Measurements from ENCODE around the gene SNAP47. TPM values are rescaled to one million over a fixed set of nuclear protein-coding genes. Genes with fewer than 3 reads are reported as not detected.
"Not testable (repeated sequence)": the region's sequence is repeated elsewhere in the genome, so short reads cannot be mapped to it uniquely, and the experiment has no call there.

Gene SNAP47, protein sequence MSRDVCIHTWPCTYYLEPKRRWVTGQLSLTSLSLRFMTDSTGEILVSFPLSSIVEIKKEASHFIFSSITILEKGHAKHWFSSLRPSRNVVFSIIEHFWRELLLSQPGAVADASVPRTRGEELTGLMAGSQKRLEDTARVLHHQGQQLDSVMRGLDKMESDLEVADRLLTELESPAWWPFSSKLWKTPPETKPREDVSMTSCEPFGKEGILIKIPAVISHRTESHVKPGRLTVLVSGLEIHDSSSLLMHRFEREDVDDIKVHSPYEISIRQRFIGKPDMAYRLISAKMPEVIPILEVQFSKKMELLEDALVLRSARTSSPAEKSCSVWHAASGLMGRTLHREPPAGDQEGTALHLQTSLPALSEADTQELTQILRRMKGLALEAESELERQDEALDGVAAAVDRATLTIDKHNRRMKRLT
- 10 to 100 TPM; 23.9 to 32.1 (median 30.4) TPM for polyA plus RNA-seq (ENCODE audit: insufficient read length in 10 of 10)
- long read RNA-seq, donor 1, transcript SNAP47-202 (5 exons, 2,362 nt), result major isoform, 11 of 26 reads
- long read RNA-seq, donor 1, partial matches to known transcripts, result 8 of 26 reads
- long read RNA-seq, donor 1, other reads (novel, unspliced or antisense), result 6 of 26 reads
- long read RNA-seq, donor 2, partial matches to known transcripts, result 0 of 4 reads
- long read RNA-seq, donor 2, other reads (novel, unspliced or antisense), result 0 of 4 reads
- long read RNA-seq, donor 3, result 0 reads
- long read RNA-seq, donor 4, partial matches to known transcripts, result 0 of 2 reads
- long read RNA-seq, donor 4, other reads (novel, unspliced or antisense), result 0 of 2 reads
- long read RNA-seq, donor 5, transcript SNAP47-202 (5 exons, 2,362 nt), result major isoform, 7 of 14 reads
- long read RNA-seq, donor 5, partial matches to known transcripts, result 0 of 14 reads
- long read RNA-seq, donor 5, other reads (novel, unspliced or antisense), result 5 of 14 reads
- long read RNA-seq, donor 6, partial matches to known transcripts, result 0 of 16 reads
- long read RNA-seq, donor 6, other reads (novel, unspliced or antisense), result 8 of 16 reads
- long read RNA-seq, donor 7, partial matches to known transcripts, result 8 of 12 reads
- long read RNA-seq, donor 7, other reads (novel, unspliced or antisense), result 0 of 12 reads
- long read RNA-seq, donor 8, partial matches to known transcripts, result 9 of 9 reads
- long read RNA-seq, donor 8, other reads (novel, unspliced or antisense), result 0 of 9 reads
- long read RNA-seq, donor 9, result 0 reads

DNA sequence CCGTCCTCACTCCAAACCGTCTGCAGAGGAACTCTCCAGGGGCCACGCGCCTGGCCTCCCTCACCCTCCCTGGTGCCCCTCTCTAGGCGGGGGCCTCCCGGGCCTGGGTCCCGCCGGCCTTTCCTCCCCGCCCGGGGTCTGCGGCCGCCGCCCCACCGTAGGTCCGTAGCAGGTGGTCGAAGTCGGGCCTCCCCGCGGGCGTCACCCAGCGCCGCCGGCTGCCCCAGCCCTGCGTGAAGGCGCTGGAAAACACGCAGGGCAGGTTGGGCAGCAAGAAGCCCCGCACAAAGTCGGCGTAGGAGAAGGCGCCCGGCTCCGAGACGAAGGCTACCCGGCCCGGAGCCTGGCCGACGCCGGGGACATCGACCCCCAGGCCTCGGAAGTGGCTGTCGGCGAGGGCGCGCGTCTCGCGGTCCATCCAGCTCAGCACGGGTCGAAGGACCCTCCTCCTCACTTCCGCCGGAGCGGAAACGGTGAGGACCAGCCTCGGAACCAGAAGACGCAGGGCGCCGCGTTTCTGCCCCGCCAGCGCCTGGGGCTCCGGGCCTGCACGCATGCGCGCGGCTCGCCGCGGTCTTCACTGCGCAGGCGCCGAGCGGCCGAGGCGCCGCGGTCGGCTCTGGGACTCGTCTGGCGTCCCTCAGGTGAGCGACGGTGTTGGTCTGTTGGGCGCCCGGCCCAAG is at the start of gene SNAP47, which contains the start of gene JMJD4:
SNAP47 (plus strand) TSS at position 580 of the 683 bp plus-strand sequence. CDS start 12,302 bp downstream, outside the sequence.
JMJD4 (minus strand) TSS at position 447 of the 683 bp plus-strand sequence; CDS start at position 418, 29 bp downstream.
- DNase-seq, result peak; percentile 92 to 97 (median 94)

DNA sequence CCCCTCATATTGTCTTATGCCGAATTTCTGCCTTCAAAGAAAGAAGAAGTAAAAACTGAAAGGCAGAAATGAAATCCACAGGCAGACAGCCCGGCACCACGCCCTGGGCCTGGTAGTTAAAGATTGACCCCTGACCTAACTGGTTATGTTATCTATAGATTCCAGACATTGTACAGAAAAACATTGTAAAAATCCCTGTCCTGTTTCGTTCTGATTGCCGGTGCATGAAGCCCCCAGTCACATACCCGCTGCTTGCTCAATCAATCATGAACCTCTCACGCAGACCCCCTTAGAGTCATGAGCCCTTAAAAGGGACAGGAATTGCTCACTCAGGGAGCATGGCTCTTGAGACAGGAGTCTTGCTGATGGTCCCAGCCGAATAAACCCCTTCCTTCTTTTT is 49.4 kb upstream of the SNAP47 start:
- DNase-seq, result no peak

DNA sequence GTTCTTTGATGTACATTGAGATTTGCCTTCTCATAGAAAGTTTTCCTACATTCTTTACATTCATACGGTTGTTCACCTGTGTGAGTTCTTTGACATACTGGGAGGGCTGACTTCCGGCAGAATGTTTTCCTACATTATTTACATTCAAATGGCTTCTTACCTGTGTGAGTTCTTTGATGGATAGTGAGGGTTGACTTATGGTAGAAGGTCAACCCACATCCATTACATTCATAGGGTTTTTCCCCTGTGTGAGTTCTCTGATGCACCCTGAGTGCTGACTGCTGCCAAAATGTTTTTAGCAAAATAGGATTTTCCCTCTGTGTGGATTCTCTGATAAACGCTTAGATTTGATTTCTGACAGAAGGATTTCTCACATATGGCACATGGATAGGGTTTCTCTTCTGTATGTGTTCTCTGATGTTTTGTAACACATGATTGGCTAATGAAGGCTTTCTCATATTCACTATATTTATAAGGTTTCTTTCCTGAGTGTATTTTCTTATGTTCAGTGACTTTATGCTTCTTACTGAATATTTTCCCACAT is 37.8 kb upstream of the SNAP47 start:
- DNase-seq, result no peak

DNA sequence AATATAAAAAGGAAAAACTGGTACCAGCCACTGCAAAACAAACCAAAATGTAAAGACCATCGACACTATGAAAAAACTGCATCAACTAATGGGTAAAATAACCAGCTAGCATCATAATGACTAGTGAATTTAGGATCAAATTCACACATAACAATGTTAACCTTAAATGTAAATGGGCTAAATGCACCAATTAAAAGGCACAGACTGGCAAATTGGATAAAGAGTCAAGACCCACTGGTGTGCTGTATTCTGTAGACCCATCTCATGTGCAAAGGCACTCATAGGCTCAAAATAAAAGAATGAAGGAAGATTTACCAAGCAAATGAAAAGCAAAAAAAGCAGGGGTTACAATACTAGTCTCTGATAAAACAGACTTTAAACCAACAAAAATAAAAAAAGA is 33.6 kb upstream of the SNAP47 start:
- DNase-seq, result not testable (repeated sequence)

DNA sequence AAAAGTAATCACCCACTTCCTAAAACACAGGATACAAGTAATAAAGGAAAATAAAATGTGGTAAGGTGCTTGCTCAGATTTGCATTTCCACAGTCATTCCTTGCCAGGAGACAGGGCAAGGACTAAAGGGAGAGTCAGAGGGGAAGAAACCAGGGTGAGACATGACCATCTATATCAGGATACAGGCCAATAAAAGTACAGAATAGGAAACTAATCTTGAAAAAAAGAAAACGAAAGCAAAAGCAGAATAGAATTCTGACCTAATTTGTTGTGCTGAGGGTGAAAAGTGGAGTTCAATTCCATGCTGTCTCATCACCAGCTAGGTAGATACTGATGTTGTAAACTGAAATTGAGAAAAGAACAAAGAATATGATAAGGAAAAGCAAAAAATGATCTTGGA is 27.4 kb upstream of the SNAP47 start:
- DNase-seq, result no peak

DNA sequence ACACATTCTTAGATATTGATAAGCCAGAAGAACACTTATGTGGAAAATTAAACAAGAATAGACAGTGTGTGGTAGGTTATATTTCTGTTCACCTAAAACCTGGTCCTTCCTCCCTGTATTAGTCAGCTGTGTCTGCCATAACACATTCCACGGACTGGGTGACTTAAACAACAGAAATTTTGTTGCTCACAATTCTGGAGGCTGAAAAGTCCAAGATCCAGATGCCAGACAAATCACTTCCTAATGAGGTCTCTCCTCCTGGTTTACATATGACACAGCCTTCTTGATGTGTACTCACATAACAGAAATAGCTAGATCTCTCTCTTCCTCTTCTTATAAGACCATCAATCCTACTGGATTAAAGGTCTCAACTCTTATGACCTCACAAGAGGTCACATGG is 25.8 kb upstream of the SNAP47 start:
- DNase-seq, result no peak

DNA sequence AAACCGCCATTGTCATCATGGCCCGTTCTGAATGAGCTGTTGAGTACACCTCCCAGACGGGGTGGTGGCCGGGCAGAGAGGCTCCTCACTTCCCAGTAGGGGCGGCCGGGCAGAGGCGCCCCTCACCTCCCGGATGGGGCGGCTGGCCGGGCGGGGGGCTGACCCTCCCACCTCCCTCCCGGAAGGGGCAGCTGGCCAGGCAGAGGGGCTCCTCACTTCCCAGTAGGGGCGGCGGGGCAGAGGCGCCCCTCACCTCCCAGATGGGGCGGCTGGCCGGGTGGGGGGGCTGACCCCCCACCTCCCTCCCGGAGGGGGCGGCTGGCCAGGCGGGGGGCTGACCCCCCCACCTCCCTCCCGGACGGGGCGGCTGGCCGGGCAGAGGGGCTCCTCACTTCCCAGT is 24.8 kb upstream of the SNAP47 start:
- not testable (repeated sequence) for DNase-seq

DNA sequence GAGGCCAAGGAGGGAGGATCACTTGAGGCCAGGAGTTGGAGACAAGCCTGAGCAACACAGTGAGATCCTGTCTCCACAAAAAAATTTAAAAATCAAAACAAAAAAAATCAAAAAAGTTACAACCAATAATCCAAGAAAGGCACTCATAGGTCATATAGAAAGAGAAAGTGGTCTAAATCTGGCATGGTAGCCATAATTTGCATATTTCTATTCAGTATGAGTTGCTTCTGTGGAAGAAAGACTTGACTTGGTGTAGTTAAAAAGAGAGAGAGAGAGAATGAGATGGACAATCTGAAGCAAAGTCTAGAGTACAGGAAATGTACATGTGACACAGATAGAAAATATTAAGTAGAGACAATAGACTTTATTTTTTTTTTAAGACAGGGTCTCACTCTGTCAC is 22.6 kb upstream of the SNAP47 start:
- no peak for DNase-seq

DNA sequence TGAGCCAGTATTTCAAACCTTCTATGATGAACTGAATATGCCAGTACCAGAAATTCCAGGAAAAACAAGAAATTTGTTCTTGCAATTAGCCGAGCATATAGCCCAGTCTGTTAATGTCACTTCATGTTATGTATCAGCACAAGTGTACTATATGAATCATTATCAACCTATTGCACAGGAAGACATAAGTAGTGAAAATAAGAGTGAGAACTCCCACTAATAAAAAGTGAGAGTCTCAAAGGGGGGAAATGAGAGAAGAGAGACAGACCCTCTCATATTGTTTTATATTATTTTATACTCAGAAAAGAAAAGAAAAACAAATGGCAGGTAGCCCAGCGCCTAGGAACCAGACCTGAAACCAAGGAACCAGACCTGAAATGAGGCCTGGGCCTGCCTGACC is 16.3 kb upstream of the SNAP47 start:
- DNase-seq, result no peak

DNA sequence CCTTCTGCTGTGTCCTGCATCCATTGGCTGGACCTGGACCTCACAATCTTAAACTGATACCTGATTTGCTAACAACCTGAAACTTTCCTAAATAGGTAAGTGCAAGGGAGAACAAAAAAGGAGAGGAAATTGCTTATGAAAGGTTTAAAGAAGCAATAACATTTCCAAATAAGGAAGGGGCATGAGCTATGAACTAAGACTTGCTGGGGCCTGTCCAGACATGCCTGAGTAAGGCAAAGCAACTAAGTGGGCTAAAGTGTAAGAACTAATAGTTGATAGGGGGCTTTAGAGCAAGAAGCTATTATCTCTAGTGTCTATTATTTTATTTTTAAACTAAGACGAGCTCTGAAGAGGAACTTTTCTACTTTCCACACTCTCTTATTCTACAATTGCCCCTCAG is 11.8 kb upstream of the SNAP47 start:
- DNase-seq, result no peak

DNA sequence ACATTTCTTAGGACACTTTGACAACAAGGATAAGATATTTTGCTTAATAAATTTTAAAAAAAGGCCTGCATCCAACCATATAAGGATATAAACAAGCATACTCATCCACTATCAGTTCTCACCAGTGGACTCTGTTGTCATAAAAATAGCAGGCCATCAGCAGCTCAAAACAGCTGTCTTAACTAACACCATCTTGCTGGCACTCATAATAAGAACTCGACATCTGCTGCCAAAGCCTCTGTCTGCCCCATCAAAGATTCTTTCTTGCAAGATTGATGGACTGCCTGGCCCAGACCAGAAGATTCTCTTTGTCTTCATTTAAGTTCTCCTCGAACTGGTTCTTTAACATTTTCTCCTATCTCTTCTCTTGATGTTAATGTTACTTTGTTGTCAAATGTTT is 10.2 kb upstream of the SNAP47 start:
- peak in 1 of 3 donors; percentile 33 for DNase-seq

DNA sequence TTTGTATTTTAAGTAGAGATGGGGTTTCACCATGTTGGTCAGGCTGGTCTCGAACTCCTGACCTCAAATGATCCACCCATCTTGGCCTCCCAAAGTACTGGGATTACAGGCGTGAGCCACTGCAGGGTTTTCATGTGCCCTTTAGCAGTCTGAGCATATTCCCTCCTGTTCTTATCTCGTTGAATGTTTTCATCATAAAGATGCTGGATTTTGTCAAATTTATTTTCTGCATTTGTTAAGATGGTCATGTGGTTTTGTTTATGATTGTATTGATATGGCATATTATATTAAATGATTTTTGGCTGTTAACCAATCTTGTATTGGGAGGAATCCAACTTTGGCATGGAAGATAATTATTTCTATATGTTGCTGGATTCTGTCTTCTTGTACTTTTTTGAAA is 8.9 kb upstream of the SNAP47 start:
- no peak for DNase-seq

DNA sequence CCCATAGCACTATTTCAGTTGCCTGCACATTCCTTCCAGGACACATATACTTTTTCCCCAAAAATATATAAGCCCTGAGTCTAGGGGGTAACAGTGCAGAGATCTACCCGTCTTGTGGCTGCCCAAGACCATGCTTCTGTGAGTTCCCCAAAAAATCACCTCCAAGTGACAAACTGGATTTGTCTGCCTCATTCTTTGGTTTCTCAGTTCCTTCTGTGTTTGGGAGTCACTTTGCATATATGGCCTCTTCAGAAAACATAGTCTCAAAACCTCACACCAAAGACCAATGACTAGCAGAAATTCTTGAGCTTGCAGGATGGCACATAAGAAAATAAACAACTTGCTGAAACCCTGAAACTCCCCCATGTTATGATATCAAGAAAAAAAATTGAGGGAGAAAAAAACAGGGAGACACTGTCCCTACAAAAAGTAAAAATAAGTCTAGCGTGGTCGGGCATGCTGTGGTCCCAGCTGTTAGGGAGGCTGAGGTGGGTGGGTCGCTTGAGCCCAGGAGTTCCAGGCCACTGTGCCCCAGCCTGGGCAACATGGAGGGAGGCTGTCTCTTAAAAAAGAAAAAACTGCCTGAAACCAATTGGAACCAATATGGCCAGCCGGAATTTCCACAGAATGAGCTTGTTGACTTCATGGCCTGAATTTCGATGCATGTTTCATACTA is 8.2 kb upstream of the SNAP47 start:
- no peak for DNase-seq

DNA sequence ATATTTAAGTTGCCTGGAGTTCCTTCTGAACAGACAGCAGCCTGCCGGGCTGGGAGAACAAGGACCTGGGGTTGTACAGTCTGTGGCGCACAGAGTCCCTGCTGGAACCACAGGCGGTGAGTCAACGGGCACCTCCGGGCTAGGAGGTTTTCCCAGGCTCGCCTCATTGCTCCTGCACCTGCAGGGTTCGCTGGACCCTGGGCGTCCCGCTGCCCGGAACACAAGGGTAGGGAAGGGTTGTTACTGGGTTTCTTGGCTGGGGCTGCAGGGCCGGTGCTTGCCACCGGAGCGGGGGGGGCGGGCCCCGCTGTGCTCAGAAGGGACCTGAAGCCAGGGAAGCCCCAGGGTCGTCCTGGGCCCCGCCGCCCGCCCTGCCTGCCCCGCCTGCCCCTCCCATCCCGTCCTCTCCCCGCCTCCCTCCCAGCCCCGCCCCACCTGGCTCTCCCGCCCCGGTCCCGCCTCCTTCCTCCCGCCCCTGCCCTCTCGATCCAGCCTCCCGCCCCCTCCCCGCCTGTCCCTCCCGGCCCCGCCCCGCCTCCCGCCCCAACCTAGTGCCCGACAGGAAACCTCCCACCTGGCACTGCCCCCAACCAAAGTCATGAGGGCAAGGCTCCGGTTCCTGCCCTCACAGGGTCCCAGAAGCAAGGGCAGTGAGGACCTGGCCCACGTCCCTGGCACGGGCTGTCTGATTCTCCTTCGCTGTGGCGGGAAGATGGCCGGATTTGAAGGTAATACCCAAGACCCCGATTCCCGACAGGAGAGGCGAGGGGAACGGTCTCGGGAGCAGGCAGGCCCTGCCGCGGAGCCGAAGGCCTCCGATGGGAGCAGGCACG is 7.0 kb upstream of the SNAP47 start:
- DNase-seq, result peak; percentile 47 to 74 (median 55)

DNA sequence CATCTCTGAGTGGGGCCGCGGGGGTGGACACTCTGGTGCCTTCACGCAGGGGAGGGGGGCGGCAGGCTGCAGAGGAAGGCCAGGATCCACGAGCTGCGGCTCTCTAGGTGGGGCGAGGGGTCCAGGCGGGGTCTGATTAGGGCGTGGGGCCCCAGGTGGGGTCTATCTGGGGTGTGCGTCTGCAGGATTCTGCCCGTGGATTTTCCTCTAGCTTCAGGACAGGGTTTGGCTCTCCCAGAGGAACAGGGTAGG is 6.4 kb upstream of the SNAP47 start:
- DNase-seq, result no peak

DNA sequence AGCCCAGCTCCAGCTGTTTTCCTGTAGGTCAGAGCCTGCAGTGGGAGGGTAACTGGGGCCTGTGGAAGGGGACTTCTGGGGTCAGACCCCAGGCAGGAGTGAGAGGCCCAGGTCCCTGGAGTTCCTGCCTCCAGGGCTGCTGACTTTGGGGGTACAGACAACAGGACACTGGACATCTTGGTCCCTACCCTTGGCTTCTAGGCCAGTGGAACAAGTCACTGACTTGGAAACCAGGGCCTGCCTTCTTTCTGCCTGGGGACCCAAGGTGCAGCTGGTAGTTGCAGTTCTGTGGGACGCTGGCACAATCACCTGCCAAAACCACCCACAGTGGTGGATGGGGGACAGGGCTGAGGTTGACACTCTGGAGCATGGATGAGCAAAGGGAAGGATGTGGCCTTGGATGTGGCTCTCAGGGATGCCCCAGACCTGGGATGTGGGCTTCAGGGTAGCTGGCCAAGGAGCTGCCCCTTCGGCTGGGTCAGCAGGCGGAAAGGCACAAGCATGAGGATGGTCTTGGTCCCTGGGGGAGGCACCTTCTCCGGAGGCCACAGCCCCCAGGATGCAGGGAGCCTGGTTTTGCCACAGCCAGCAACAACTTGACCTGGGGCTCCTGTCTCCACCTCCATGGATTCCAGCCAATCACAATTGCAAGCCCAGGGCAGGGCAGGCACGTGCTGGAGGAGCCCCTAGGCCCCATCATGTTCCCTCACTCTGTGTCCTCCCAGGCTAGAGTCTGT is 5.9 kb upstream of the SNAP47 start:
- peak in 1 of 3 donors; percentile 33 for DNase-seq

DNA sequence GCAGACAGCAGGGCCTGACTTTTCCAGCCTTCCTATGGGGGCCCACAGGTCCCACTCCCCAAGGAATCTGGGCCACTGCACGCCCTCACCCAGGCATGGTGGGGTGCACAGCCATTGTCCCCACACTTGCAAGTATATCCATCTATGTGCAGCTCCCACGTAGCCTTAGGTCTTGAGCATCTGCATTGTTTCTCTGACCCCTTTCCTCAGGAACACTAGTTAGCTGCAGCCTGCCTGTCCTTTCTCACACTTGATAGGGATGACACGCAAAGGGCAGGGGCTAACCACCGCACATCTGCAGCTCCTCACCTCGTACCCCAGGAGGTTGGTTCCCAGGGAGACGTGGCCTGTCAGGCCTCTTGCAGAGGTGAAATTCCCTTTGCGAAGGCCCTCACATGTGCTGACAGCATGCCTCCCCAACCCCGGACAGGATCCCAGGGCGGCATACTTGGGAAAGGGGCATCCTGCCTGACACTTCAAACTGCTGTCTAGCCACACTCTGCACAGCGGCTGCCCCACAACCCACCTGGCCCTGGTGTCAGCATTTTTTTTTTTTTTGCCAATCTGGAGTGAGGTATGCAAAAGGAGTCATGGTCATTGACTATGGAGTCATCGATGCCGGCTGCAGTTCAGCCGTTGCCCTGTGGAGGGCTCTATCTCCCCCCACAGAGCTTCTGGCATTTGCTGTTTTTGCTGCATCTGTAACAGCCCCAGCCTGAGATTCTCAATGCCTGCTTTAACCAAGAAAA is 5.2 kb upstream of the SNAP47 start:
- peak in 1 of 3 donors; percentile 73 for DNase-seq

DNA sequence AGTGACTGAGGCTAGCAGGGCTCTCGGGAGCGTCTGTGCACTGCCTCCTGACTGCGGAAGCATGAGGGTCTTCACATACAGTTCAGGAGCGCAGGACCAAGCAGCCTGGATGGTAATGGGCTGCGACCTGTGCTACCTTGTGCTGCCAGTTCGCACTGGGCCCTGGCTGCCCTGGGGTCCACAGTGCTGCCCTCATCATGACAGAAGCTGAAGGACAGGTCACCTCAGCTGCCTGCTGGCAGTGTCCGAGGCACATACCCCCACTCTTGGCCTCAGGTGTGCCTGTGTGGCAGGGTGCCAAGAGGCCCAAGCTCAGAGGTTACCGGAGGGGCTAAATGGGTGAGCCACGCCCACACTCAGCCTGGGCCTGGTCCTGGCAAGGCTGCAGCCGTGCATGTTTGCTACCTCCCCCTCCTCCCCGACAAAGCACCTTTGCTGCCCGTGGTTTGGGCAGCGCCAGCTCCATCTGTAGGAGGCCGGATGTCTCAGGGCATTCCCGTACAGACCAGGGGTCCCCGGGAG is 4.5 kb upstream of the SNAP47 start:
- DNase-seq, result no peak

All from muscle of back (tissue), 13 donors.